AG08395 (cell line): ENCODE results near the gene GNPTG.
A peak's percentile ranks its signal among the peaks of the same experiment; 100 is the strongest.

Experiments
- DNase-seq: peaks from one replicate; pipeline ENCODE4 v3.0.0; 2012; ENCODE audit warnings: mixed read lengths, low spot score

The GNPTG gene

DNA sequence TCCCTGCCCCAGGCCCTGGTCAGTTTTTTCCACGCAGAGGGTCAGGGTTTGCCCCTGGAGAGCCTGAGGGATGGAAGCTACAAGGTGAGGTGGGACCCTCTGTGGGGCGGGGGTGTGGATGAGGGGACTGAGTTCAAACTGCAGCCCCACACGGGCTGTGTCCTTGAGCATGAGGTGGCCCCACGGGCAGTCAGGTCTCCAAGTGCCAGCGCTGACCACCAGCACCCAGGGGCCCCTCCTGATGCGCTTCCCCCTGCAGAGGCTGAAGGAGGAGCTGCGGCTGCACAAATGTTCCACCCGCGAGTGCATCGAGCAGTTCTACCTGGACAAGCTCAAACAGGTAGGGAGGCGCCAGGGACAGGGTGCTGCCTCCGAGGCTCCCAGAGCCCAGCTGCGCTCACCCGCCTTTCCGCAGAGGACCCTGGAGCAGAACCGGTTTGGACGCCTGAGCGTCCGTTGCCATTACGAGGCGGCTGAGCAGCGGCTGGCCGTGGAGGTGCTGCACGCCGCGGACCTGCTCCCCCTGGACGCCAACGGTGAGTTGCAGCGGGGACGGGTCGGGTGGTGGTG is 4.4 kb upstream of the GNPTG start:
- no peak for DNase-seq

DNA sequence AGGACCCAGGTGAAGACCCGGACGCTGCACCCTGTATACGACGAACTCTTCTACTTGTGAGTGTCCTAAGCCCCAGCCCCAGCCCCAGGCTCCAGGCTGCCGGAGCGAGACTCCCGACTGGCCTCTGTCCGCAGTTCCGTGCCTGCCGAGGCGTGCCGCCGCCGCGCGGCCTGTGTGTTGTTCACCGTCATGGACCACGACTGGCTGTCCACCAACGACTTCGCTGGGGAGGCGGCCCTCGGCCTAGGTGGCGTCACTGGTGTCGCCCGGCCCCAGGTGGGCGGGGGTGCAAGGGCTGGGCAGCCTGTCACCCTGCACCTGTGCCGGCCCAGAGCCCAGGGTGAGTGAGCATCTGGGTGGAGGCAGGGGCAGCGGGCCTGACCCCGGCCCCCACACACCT is 3.8 kb upstream of the GNPTG start:
- no peak for DNase-seq

DNA sequence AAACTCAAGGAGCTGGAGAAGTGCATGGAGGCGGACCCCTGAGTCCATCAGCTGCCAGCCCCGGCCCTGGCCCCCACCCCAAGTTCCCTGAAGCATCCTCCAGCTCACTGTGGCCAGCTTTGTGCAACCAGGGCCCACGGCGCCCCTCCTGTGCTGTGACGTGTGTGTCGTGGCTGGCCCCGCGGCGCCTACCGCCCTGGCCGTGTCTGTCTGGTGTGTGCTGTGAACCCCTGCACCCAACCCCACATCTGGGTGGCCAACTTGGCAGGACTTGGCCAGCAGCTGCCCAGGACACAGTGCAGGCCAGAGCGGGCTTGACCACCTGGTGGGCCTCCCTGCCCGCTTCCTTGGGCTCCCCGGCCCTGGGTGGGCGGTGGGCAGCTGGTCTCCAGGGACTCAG is 3.3 kb upstream of the GNPTG start:
- DNase-seq: no peak

DNA sequence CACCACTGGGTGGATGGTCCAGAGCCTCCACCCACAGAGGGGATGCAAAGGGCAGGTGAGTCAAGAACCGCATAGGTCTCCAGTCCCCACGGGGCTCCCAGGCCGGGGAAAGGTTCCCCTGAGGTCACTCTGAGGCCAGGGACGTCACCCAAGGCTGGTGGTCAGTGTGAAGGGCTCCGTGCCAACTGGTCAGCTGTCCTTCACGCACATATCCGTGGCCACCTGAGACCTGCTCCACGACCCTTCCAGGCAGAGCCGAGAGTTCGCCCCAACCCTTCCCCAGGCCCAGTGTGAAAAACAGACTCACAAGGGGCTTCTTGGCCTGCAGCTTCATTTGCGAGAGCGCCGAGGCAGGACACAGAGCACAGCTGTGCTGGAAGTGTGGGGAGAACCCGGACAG is 2.8 kb upstream of the GNPTG start:
- DNase-seq: no peak

DNA sequence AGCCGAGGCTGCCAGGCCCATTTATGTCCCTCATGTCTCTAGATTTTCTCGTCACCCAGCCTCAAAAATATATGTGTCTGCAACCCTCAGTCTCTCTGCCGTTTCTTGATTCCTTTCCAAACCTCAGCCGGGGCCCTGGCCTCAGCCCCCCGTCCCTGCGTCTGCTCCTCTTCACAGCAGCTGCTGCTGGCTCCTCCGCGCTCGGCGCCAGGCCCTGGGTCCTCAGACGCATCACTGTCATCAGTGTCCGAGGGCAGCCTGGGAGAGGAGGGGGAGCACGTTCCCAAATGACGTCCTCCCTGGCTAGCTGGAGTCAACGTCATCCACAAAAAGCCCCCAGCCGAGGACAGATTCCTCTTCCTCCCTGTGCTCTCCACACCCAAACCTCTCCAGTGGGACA is 2.4 kb upstream of the GNPTG start:
- DNase-seq: no peak

DNA sequence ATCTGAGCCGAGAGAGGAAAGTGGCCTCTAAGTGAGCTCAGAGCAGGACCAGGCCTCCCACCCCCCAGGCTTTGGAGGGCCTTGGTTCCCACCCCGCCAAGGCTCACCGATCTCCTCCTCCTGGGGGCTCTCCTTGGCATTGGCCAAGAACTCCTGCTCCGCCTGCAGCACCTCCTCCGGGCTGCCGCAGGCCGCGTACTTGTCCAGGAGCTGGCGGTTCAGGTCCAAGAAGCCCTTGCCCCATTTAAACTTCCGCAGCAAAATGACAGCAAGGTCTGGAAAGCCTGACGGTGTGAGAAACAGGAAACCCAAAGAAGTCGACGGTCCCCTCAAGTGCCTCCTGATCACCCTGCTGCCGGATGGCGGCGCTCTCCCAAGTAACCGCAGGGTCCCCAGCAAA is 1.8 kb upstream of the GNPTG start:
- DNase-seq: no peak

DNA sequence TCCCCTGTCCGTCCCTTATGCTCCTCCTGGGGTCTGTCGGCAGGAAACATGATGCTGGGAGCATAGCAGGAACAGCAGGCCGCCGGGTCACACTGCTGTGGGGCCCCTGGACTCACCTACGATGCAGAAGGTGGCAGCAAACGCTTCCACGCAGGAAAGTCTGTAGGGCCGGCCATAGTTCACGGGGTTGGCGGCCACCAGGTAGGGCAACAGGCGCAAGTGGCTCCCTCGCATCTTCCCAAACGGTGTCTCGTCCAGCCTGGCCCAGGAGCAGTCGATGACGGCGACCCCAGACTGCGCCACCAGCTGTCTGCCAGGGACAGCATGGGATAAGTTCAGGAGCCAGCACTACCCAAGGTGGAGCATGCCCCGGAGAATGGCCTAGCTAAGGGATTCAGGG is 1.0 kb upstream of the GNPTG start:
- no peak for DNase-seq

DNA sequence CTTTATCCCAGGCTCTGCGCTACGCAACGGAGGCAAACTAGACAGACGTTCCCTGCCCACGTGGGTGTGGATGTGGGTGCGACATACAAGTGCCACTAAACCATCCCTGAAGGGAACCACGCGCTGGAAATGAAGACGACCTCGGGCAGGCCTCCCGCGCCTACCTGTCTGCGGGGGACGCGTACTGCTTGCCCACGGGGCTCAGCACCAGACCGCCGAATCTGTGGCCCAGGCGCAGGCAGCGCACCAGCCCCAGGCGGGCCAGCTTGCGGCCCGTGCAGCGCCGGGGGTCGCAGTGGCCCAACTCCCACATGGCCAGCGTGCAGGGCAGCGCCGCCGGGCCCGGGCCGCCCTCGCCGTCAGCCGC is 533 bp upstream of the GNPTG start:
- no peak for DNase-seq

DNA sequence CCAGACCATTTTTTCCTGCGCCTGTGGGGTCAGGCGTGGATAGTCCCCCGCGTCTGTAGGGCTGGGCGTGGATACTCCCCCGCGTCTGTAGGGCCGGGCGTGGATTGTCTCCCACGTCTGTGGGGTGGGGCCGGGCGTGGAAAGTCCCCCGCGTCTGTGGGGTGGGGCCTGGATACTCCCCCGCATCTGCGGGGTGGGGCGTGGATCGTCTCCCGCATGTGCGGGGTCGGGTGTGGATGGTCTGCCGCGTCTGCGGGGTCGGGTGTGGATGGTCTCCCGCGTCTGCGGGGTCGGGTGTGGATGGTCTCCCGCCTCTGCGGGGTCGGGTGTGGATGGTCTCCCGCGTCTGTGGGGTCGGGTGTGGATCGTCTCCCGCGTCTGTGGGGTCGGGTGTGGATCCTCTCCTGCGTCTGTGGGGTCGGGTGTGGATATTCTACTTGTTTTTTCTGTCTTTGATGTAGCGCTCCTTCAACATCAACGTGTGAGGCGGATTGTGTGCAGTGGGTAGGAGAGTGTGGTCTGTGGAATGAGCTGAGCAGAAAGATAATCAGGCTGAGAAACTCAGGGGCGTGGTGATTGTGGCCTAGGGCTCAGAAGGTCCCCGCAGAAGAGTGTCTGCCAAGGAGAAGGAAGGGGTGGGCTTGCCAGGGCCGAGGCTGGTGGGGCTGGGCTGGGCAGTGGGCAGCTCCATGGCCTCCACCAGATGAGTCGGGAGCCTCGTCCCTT is 3.2 kb downstream of the GNPTG start:
- DNase-seq: no peak

DNA sequence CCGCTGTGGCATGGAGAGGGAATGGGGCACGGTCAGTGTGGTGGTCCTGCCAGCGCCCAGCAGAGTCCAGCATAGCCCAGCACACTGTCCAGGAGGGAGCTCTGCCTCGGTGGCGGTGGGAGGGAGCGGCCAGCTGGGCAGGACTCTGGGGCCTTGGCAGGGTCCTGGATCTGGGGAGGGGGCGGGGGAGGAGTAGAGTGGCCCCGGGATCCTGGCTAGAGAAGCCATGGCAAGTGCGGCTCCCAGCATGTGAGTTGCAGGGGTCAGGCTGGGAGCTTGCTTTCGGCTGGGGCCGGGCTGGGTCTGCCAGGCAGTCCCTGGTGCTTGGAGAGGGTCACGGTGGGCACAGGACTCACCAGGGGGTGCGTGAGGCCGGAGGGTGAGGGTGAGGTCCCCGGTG is 3.9 kb downstream of the GNPTG start:
- DNase-seq: no peak

DNA sequence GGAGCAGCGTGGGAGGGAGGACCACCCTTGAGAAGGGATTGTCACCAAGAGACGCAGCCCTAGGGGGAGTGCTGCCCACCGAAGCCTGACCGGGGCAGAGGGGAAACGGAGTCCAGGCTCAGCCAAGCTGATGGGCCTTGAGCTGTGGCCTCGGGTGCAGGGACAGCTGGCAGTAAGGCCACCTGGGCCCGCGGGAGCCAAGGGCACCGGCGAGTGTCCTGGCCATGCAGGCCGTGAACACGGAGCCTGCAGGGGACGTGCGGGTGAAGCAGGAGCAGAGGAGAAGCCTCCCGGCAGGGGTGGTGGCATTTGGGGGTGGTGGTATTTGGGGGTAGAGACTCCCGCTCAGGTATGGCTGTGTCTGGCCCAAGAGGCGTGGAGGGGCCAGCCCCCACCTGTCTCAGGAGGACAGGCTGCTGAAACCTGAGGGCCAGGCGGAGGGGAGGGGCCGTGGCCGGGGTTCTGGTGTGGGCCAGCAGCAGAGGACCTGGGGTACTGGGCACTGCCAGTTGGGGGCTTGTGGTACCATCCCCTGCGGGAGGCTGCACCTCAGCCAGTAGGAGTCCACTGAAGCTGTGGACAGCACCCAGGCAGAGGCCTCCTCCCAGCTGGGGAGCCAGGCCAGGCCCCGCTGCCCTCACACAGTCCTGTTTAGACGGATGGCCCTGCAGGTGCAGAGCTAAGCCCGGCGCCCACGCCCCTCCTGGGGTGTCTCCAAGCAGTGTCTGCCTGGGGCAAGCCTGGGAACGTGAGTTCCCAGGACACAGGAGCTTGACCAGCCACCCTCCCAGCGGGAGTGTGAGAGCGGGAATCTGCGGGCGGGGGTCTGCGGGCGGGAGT is 4.5 kb downstream of the GNPTG start:
- no peak for DNase-seq

DNA sequence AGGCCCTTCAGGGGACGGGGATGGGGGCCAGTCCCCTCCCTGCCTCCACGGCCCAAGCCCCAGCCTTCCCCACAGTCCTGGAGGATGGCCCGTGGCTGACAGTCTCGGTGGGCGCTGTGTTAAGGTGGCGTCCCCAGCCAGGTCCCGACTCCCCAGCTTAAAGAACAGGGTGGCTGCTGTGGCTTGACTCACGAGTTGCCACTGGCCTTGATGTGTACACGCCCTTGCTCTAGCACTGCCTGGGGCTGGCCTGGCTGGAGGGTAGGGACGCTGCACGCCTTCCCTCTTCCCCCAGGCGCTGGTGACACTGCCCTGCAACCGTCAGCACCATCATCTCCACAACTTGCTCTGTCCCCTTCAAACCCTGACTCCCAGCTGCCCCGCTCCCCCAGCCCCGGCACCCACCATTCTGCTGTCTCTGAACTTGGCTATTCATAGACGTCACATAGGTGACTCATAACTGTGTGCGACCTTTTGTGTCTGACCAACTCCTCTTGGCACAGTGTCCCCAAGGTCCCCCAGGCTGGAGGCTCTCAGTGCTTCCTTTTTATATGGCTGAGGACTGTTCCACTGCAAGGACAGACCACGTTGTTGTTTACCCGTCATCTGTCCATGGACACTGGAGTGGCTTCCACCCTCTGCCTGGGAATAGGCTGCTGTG is 6.3 kb downstream of the GNPTG start:
- DNase-seq: no peak

DNA sequence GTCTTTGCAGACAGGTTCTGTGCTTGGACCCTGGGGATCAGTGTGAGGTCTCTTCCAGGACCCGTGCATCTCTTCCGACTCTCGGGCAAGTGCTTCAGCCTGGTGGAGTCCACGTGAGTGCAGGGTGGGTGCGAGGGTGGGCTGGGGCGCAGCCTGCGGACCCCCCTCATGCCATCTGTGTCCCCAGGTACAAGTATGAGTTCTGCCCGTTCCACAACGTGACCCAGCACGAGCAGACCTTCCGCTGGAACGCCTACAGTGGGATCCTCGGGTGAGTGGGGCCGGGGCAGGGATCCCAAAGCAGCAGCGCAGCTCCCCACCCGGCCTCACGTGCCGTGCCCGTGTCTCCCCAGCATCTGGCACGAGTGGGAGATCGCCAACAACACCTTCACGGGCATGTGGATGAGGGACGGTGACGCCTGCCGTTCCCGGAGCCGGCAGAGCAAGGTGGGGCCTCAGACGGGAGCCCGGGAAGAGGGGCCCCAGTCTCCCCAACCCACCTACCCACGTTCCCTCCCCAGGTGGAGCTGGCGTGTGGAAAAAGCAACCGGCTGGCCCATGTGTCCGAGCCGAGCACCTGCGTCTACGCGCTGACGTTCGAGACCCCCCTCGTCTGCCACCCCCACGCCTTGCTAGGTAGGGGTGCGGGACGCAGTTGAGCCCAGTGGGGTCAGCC is 10.1 kb downstream of the GNPTG start:
- DNase-seq: no peak

DNA sequence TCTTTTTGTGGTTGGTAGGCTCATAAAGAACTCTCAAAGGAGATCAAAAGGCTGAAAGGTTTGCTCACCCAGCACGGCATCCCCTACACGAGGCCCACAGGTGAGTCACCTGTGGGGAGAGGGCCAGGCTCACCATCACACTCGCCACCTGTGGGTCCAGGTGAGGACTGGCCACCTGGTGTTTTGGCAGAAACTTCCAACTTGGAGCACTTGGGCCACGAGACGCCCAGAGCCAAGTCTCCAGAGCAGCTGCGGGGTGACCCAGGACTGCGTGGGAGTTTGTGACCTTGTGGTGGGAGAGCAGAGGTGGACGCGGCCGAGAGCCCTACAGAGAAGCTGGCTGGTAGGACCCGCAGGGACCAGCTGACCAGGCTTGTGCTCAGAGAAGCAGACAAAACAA is 11.1 kb downstream of the GNPTG start:
- DNase-seq: no peak

DNA sequence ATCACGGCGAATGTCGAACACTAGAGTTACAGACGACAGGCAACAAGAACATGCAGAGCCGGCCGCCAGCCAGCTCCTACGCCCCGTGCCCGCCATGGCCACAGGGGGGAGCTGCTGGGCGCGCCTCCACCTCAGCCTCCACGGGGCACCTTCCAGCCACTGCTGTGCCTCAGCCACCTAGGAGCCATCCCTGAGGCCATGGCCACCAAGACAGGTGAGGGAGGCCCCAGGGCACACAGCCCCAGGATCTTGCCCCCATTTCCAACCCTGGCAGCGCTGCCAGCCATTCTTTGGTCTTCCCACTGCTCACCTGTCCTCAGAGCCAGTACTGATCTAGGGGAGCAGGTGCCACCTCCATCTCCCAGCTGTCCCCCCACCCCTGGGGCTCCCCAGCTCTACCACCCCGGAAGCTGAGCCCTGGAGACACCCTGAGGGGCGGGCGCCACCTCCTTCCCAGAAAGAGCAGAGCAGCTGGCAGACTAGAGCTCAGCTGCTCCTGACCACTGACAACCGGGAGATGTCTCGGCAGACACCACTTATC is 11.8 kb downstream of the GNPTG start:
- peak; percentile 73 for DNase-seq

DNA sequence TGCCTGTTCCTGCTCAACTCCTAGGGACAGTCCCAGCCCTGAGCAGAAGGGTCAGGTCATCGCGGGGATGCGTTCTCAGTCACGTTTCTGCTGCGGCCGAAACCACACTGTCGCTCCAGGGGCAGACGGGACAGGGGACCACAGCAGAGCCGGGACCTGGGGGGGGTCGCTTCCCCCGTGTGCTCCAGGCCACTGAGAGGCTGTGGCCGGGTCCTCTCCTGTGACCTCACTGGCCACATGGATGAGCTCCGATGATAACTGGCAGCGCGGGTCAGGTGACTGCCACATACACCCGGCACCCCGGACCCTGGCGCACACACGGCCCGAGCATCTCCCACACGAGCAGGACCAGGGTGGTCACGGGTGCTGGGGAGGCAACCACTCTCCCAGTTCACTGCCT is 12.8 kb downstream of the GNPTG start:
- DNase-seq: no peak

DNA sequence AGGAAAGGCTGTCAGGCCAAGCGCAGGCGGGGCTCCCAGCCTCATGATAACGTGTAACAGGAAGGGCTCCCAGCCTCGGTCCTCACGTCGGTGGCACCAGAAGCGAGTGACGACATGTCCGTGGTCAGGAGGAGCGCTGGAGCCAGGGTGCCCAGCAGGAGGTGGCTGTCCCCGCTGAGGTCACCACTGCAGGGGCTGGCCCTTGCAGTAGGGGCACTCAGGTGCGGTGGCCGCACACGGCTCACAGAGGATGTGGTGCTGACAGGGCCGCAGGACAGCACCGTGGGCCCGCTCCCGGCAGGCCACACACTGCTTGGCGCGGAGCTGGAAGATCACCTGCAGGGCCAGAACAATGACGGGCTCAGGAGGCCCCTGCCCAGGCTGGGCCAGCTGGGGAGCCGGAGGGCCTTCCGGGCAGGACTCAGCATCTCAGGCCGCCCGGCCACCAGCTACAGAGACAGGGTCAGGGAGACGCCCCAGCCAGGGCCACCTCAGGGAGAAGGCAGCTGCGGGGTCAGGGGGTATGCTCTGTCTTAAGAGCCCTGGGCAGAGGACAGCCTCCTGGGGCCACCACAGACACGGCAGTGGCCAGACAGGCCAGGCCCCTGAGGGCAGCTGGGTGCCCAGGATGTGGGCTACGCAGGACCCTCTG is 14.5 kb downstream of the GNPTG start:
- DNase-seq: no peak

DNA sequence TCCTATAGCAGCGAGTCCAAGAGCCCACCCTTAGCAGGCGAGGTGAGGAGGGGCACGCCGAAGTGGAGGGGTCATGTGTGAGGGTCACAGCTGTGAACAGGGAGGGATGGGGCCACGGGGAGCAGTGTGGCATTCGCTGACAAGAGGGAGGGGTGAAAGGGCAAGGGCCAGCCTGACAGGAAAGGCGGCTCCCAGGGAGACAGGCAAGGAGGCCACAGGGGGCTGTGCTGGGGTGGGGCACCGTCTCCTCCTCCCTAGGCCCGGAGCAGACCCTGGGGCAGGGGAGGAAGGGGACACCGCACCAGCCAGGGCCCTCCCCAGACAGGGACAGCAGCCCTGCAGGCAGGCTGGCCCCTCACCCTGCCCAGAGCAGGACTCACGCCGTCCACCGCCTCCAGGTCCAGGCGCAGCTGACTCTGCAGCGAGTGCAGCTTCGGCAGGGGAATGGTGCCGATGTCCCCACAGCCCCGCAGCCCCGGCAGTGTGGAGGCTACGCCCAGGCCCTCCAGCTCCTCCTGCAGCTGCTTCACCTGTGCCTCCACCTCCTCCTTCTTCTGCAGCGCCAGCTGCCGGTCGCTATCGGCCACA is 15.1 kb downstream of the GNPTG start:
- no peak for DNase-seq

DNA sequence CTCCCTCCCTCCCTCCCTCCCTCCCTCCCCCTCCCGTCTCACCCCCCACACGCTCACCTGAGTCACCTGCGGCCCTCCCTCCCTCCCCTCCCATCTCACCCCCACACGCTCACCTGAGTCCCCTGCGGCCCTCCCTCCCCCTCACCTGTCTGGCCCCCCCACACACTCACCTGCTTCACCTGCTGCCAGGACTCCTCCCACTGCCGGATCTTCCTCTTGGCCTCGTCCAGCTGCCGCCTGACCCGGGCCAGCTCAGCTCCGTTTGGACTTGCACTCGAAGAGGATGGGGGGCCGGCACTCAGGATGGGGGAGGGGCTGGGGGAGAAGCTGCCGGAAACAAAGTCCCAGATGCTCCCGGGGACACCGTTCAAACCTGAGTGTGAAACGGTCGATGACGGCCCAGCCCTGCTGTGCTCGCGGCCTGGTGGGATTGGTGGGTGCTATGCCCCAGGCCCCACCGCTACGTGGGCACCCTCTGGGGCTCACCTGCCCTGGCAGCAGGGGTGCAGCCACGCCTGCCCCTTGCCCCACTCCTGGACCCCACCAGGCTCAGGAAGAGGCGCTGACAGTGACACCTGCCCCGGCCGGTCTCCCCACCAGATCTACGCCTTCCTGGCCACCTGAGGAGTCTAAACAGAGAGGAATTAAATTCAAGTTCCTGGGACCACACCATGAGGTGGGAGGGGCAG is 15.9 kb downstream of the GNPTG start:
- no peak for DNase-seq
